ENCODE data around the gene CHIC2. TPM values are rescaled to one million over a fixed set of nuclear protein-coding genes. Genes with fewer than 3 reads are reported as not detected.

CHIC2 gene
- total RNA-seq, 2 donors from 2014 or later = 10.2 to 14.4 TPM

- peak; percentile 72 for DNase-seq
- Histone ChIP-seq H3K27ac (ENCODE audit: low read depth, low read length) (peak overlapping the region; percentile 84), H3K4me3 (ENCODE audit: low read length) (peak overlapping the region; percentile 90), H3K4me1 (ENCODE audit: control insufficient read depth, insufficient read depth, low read length) (peaks cover 11% of the 10 kb centered on the region), H3K9ac (ENCODE audit: extremely low read depth, low read length, poor library complexity, severe bottlenecking) (peak overlapping the region; percentile 85), H3K9me3 (ENCODE audit: control insufficient read depth, low read length) (no peaks in the 10 kb centered on the region), H3K27me3 (ENCODE audit: control insufficient read depth, insufficient read depth, low read length, poor library complexity, severe bottlenecking) (no peaks in the 10 kb centered on the region), H3K36me3 (ENCODE audit: control insufficient read depth, insufficient read depth, low read length) (no peaks in the 10 kb centered on the region)
- peak overlapping the region; percentile 93 for H3K27ac Mint-ChIP-seq
- no peak for TF ChIP-seq CTCF (conservative IDR thresholded peaks at IDR 0.05)
- no peaks in the 10 kb centered on the region for H3K27me3 Mint-ChIP-seq (ENCODE audit: insufficient read depth)
- H3K36me3 Mint-ChIP-seq (ENCODE audit: low read depth) = no peaks in the 10 kb centered on the region
- peaks cover 44% of the 10 kb centered on the region for H3K4me1 Mint-ChIP-seq
- peak overlapping the region; percentile 90 for H3K4me3 Mint-ChIP-seq
- 0% methylated on average over 27 to 38 of the region's 38 CpGs for WGBS, 2 experiments (ENCODE audit: insufficient coverage in 1 of 2, insufficient read length in 1 of 2)
- H3K9me3 Mint-ChIP-seq = no peaks in the 10 kb centered on the region
Measured at GRCh38 chr4:54063737-54064316, 578 bp downstream of the CHIC2 start.

- peak overlapping the region; percentile 90 for H3K4me3 ChIP-seq (ENCODE audit: low read length)
- H3K36me3 Mint-ChIP-seq (ENCODE audit: low read depth) = no peaks in the 10 kb centered on the region
- H3K27ac Mint-ChIP-seq = peak overlapping the region; percentile 93
- peaks cover 11% of the 10 kb centered on the region for H3K4me1 ChIP-seq (ENCODE audit: control insufficient read depth, insufficient read depth, low read length)
- no peak overlapping the region for H3K27ac ChIP-seq (ENCODE audit: low read depth, low read length)
- H3K4me3 Mint-ChIP-seq = peak overlapping the region; percentile 90
- DNase-seq = no peak
- TF ChIP-seq CTCF (conservative IDR thresholded peaks at IDR 0.05) = no peak
- WGBS, 2 experiments (ENCODE audit: insufficient coverage in 1 of 2, insufficient read length in 1 of 2) = 35 to 59% methylated on average over 2 to 3 of the region's 4 CpGs
- no peaks in the 10 kb centered on the region for H3K9me3 ChIP-seq (ENCODE audit: control insufficient read depth, low read length)
- peak overlapping the region; percentile 85 for H3K9ac ChIP-seq (ENCODE audit: extremely low read depth, low read length, poor library complexity, severe bottlenecking)
- no peaks in the 10 kb centered on the region for H3K27me3 ChIP-seq (ENCODE audit: control insufficient read depth, insufficient read depth, low read length, poor library complexity, severe bottlenecking)
- no peaks in the 10 kb centered on the region for H3K27me3 Mint-ChIP-seq (ENCODE audit: insufficient read depth)
- no peaks in the 10 kb centered on the region for H3K36me3 ChIP-seq (ENCODE audit: control insufficient read depth, insufficient read depth, low read length)
- H3K9me3 Mint-ChIP-seq = no peaks in the 10 kb centered on the region
- H3K4me1 Mint-ChIP-seq = peaks cover 44% of the 10 kb centered on the region
Measured at GRCh38 chr4:54063229-54063628, 1.2 kb downstream of the CHIC2 start.

GRCh38 chr4:54062392-54062791 lies 2.0 kb downstream of the CHIC2 start:
- Mint-ChIP-seq H3K27me3 (ENCODE audit: insufficient read depth) (no peaks in the 10 kb centered on the region), H3K36me3 (ENCODE audit: low read depth) (no peaks in the 10 kb centered on the region), H3K4me1 (peaks cover 42% of the 10 kb centered on the region), H3K27ac (no peak overlapping the region), H3K9me3 (no peaks in the 10 kb centered on the region), H3K4me3 (peak overlapping the region; percentile 90)
- WGBS, 2 experiments (ENCODE audit: insufficient coverage in 1 of 2, insufficient read length in 1 of 2) = 67 to 68% methylated on average over 1 of the region's 3 CpGs
- no peak overlapping the region for H3K9ac ChIP-seq (ENCODE audit: extremely low read depth, low read length, poor library complexity, severe bottlenecking)
- H3K27ac ChIP-seq (ENCODE audit: low read depth, low read length) = no peak overlapping the region
- no peak for DNase-seq
- peak overlapping the region; percentile 90 for H3K4me3 ChIP-seq (ENCODE audit: low read length)
- no peaks in the 10 kb centered on the region for H3K27me3 ChIP-seq (ENCODE audit: control insufficient read depth, insufficient read depth, low read length, poor library complexity, severe bottlenecking)
- no peaks in the 10 kb centered on the region for H3K9me3 ChIP-seq (ENCODE audit: control insufficient read depth, low read length)
- TF ChIP-seq CTCF (conservative IDR thresholded peaks at IDR 0.05) = no peak
- H3K36me3 ChIP-seq (ENCODE audit: control insufficient read depth, insufficient read depth, low read length) = no peaks in the 10 kb centered on the region
- H3K4me1 ChIP-seq (ENCODE audit: control insufficient read depth, insufficient read depth, low read length) = peaks cover 8% of the 10 kb centered on the region

Measured in endodermal cell (in vitro differentiated cells).